WTC11 (cell line): Measurements from ENCODE around the gene RBM20. TPM values are rescaled to one million over a fixed set of nuclear protein-coding genes. Genes with fewer than 3 reads are reported as not detected.

Experiments
- ATAC-seq: fragments of 200-7000 bp; cut with Tn5 transposase; 2 replicates; pipeline ENCODE4 v1.10.0; 2021; ENCODE audit warnings: mild to moderate bottlenecking, moderate library complexity
- CTCF ChIA-PET: fragments of 300-600 bp; sonication (Branson Sonifier 250); formaldehyde crosslinking; loops from one replicate; lab custom pipeline; 2021; ENCODE audit warnings: antibody characterized with exemption; lab: Charles Lee
- POLR2A ChIA-PET: fragments of 350-600 bp; sonication (Branson Sonifier 250); formaldehyde crosslinking; loops from one replicate; lab custom pipeline; 2021; ENCODE audit warnings: antibody characterized with exemption; lab: Charles Lee
- DNase-seq: peaks from one replicate; pipeline ENCODE4 v3.0.0; 2021; ENCODE audit warnings: low spot score
- H3K27ac Mint-ChIP-seq: 2 replicates; pipeline ENCODE4 v1.8.0; 2021; ENCODE audit warnings: mixed read lengths
- H3K27me3 Mint-ChIP-seq: 2 replicates; pipeline ENCODE4 v1.8.0; 2021; ENCODE audit warnings: low read depth, mild to moderate bottlenecking, moderate library complexity, mixed read lengths
- H3K36me3 Mint-ChIP-seq: 2 replicates; pipeline ENCODE4 v1.8.0; 2021; ENCODE audit warnings: mixed read lengths
- H3K4me1 Mint-ChIP-seq: 2 replicates; pipeline ENCODE4 v1.8.0; 2022; ENCODE audit warnings: mixed read lengths
- H3K4me3 Mint-ChIP-seq: 2 replicates; pipeline ENCODE4 v1.8.0; 2021; ENCODE audit warnings: mild to moderate bottlenecking, moderate library complexity, mixed read lengths
- H3K9me3 Mint-ChIP-seq: 2 replicates; pipeline ENCODE4 v1.8.0; 2021; ENCODE audit warnings: mixed read lengths
- CBFB ChIP-seq: sonication (generic); formaldehyde crosslinking; IDR thresholded peaks from 2 replicates; pipeline ENCODE4 v1.8.1; 2022; ENCODE audit warnings: mild to moderate bottlenecking, low read depth, missing genetic modification reagents
- FOXJ3 ChIP-seq: sonication (generic); formaldehyde crosslinking; IDR thresholded peaks from 2 replicates; pipeline ENCODE4 v1.9.0; 2021; ENCODE audit warnings: missing genetic modification reagents, mild to moderate bottlenecking, borderline replicate concordance
- NFATC4 ChIP-seq: fragments of 250-450 bp; sonication (Bioruptor Pico); IDR thresholded peaks from 2 replicates; pipeline ENCODE4 v1.9.0; 2021; ENCODE audit warnings: mild to moderate bottlenecking
- PRRX2 ChIP-seq: fragments of 250-450 bp; sonication (Bioruptor Pico); IDR thresholded peaks from 2 replicates; pipeline ENCODE4 v1.8.0; 2021; ENCODE audit warnings: mild to moderate bottlenecking
- TEAD1 ChIP-seq: sonication (generic); formaldehyde crosslinking; IDR thresholded peaks from 2 replicates; pipeline ENCODE4 v1.8.0; 2022; ENCODE audit warnings: mild to moderate bottlenecking, missing genetic modification reagents
- TEAD4 ChIP-seq: sonication (generic); formaldehyde crosslinking; IDR thresholded peaks from 2 replicates; pipeline ENCODE4 v1.8.0; 2022; ENCODE audit warnings: mild to moderate bottlenecking, missing genetic modification reagents
- ZNF232 ChIP-seq: sonication (generic); formaldehyde crosslinking; IDR thresholded peaks from 2 replicates; pipeline ENCODE4 v1.8.0; 2022; ENCODE audit warnings: mild to moderate bottlenecking, missing genetic modification reagents
- ZNF263 ChIP-seq: sonication (generic); formaldehyde crosslinking; IDR thresholded peaks from 2 replicates; pipeline ENCODE4 v1.8.1; 2022; ENCODE audit warnings: low read depth, mild to moderate bottlenecking, moderate library complexity, missing genetic modification reagents
- ZNF416 ChIP-seq: fragments of 250-450 bp; sonication (Bioruptor Pico); IDR thresholded peaks from 2 replicates; pipeline ENCODE4 v1.9.0; 2021; ENCODE audit warnings: mild to moderate bottlenecking, inconsistent platforms
- total RNA-seq: library from RNA; stranded (reverse); gene quantifications from 3 replicates; pipeline ENCODE4 v1.2.3, GENCODE V29; 2021
- TF ChIP-seq, protein P1 (sequence below): sonication (generic); formaldehyde crosslinking; IDR thresholded peaks from 2 replicates; pipeline ENCODE4 v1.8.1; 2022; ENCODE audit warnings: low read depth, missing genetic modification reagents, borderline replicate concordance
- TF ChIP-seq, protein P2 (sequence below): sonication (generic); formaldehyde crosslinking; conservative IDR thresholded peaks from 2 replicates; pipeline ENCODE4 v1.8.1; 2023; ENCODE audit warnings: mild to moderate bottlenecking, low read depth, missing genetic modification reagents, moderate library complexity
- TF ChIP-seq, protein P3 (sequence below): sonication (generic); formaldehyde crosslinking; IDR thresholded peaks from 2 replicates; pipeline ENCODE4 v1.8.0; 2023; ENCODE audit warnings: mild to moderate bottlenecking, missing genetic modification reagents
- TF ChIP-seq, protein P4 (sequence below): sonication (generic); formaldehyde crosslinking; IDR thresholded peaks from 2 replicates; pipeline ENCODE4 v1.8.0; 2022; ENCODE audit warnings: mild to moderate bottlenecking, missing genetic modification reagents
- TF ChIP-seq, protein P5 (sequence below): fragments of 200-600 bp; IDR thresholded peaks from 2 replicates; pipeline ENCODE4 v1.8.0; 2022; ENCODE audit warnings: antibody characterized with exemption
- TF ChIP-seq, protein P6 (sequence below): fragments of 250-450 bp; sonication (Bioruptor Pico); IDR thresholded peaks from 2 replicates; pipeline ENCODE4 v1.9.0; 2021; ENCODE audit warnings: moderate library complexity, mild to moderate bottlenecking, inconsistent platforms, borderline replicate concordance

The RBM20 gene
- total RNA-seq, 1 experiment from 2014 or later = 0.52 TPM

DNA sequence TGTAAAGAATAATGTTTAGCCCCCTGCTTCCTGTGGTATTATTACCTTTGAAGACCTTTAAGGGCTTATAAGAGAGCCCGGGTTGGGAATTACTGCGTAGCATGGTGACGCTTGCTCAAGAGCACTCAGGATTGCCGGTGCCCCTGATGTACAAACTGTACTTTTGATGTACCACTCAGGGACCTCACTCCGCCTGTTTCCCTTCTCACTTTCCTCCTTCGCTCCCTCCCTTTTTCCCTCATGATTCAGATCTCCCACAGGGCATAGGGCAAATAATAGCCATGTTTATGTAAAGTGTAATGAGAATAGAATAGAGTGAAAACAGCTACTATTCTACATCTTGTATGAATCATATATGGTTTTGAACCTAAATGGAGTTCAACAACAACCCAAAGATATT, 149.8 kb downstream of the RBM20 start:
- Mint-ChIP-seq H3K36me3 (no peaks in the 10 kb centered on the region), H3K9me3 (no peaks in the 10 kb centered on the region), H3K27ac (no peak overlapping the region), H3K27me3 (no peaks in the 10 kb centered on the region), H3K4me1 (no peaks in the 10 kb centered on the region), H3K4me3 (no peak overlapping the region)
- no peak for DNase-seq
- ChIA-PET CTCF (interaction anchor here (0.7 to 4.7 kb wide), 2 partner anchors 10 to 596 kb away, joined by 3 to 25 read pairs; no protein-coding TSS in a partner anchor), POLR2A (no interaction called here)
- no peak for ATAC-seq
- TF ChIP-seq, protein P1, sequence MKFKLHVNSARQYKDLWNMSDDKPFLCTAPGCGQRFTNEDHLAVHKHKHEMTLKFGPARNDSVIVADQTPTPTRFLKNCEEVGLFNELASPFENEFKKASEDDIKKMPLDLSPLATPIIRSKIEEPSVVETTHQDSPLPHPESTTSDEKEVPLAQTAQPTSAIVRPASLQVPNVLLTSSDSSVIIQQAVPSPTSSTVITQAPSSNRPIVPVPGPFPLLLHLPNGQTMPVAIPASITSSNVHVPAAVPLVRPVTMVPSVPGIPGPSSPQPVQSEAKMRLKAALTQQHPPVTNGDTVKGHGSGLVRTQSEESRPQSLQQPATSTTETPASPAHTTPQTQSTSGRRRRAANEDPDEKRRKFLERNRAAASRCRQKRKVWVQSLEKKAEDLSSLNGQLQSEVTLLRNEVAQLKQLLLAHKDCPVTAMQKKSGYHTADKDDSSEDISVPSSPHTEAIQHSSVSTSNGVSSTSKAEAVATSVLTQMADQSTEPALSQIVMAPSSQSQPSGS (CRISPR knock-in tag) = no peak
- TF ChIP-seq FOXJ3 (CRISPR knock-in tag) = no peak
- TF ChIP-seq TEAD1 (CRISPR knock-in tag) = no peak
- TF ChIP-seq, protein P2, sequence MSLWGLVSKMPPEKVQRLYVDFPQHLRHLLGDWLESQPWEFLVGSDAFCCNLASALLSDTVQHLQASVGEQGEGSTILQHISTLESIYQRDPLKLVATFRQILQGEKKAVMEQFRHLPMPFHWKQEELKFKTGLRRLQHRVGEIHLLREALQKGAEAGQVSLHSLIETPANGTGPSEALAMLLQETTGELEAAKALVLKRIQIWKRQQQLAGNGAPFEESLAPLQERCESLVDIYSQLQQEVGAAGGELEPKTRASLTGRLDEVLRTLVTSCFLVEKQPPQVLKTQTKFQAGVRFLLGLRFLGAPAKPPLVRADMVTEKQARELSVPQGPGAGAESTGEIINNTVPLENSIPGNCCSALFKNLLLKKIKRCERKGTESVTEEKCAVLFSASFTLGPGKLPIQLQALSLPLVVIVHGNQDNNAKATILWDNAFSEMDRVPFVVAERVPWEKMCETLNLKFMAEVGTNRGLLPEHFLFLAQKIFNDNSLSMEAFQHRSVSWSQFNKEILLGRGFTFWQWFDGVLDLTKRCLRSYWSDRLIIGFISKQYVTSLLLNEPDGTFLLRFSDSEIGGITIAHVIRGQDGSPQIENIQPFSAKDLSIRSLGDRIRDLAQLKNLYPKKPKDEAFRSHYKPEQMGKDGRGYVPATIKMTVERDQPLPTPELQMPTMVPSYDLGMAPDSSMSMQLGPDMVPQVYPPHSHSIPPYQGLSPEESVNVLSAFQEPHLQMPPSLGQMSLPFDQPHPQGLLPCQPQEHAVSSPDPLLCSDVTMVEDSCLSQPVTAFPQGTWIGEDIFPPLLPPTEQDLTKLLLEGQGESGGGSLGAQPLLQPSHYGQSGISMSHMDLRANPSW = no peak
- TF ChIP-seq, all 79 proteins: peak for 0

DNA sequence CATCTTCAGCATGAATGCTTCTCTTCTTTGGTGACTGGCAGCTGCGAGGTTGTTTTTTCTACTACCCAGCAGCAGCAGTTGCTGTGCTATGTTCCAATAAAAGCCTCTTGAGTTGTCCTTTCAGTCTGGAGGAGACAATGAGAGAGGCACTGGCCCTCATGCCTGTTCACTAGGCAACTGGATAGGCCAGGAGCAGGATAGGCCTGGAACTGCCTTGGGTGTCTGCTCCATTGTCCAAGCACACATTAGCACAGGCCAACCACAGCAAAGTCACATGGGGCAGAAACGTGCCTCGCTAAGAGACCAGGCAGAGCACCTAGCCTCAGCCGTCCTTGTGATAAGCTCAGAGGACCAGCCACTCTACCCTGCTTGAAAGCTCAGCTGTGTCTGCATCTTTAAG, 150.7 kb downstream of the RBM20 start:
- H3K4me3 Mint-ChIP-seq = no peak overlapping the region
- TF ChIP-seq, protein P3, sequence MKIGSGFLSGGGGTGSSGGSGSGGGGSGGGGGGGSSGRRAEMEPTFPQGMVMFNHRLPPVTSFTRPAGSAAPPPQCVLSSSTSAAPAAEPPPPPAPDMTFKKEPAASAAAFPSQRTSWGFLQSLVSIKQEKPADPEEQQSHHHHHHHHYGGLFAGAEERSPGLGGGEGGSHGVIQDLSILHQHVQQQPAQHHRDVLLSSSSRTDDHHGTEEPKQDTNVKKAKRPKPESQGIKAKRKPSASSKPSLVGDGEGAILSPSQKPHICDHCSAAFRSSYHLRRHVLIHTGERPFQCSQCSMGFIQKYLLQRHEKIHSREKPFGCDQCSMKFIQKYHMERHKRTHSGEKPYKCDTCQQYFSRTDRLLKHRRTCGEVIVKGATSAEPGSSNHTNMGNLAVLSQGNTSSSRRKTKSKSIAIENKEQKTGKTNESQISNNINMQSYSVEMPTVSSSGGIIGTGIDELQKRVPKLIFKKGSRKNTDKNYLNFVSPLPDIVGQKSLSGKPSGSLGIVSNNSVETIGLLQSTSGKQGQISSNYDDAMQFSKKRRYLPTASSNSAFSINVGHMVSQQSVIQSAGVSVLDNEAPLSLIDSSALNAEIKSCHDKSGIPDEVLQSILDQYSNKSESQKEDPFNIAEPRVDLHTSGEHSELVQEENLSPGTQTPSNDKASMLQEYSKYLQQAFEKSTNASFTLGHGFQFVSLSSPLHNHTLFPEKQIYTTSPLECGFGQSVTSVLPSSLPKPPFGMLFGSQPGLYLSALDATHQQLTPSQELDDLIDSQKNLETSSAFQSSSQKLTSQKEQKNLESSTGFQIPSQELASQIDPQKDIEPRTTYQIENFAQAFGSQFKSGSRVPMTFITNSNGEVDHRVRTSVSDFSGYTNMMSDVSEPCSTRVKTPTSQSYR (CRISPR knock-in tag) = no peak
- no peak for TF ChIP-seq PRRX2
- no peak for TF ChIP-seq CBFB (CRISPR knock-in tag)
- TF ChIP-seq, protein P4, sequence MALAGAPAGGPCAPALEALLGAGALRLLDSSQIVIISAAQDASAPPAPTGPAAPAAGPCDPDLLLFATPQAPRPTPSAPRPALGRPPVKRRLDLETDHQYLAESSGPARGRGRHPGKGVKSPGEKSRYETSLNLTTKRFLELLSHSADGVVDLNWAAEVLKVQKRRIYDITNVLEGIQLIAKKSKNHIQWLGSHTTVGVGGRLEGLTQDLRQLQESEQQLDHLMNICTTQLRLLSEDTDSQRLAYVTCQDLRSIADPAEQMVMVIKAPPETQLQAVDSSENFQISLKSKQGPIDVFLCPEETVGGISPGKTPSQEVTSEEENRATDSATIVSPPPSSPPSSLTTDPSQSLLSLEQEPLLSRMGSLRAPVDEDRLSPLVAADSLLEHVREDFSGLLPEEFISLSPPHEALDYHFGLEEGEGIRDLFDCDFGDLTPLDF = no peak
- TF ChIP-seq ZNF416 (CRISPR knock-in tag) = no peak
- TF ChIP-seq, protein P2 = no peak
- TF ChIP-seq, protein P5, sequence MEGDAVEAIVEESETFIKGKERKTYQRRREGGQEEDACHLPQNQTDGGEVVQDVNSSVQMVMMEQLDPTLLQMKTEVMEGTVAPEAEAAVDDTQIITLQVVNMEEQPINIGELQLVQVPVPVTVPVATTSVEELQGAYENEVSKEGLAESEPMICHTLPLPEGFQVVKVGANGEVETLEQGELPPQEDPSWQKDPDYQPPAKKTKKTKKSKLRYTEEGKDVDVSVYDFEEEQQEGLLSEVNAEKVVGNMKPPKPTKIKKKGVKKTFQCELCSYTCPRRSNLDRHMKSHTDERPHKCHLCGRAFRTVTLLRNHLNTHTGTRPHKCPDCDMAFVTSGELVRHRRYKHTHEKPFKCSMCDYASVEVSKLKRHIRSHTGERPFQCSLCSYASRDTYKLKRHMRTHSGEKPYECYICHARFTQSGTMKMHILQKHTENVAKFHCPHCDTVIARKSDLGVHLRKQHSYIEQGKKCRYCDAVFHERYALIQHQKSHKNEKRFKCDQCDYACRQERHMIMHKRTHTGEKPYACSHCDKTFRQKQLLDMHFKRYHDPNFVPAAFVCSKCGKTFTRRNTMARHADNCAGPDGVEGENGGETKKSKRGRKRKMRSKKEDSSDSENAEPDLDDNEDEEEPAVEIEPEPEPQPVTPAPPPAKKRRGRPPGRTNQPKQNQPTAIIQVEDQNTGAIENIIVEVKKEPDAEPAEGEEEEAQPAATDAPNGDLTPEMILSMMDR = no peak
- no peak for TF ChIP-seq TEAD4 (CRISPR knock-in tag)
- TF ChIP-seq ZNF263 (CRISPR knock-in tag) = no peak
- no peak for TF ChIP-seq ZNF232 (CRISPR knock-in tag)
- TF ChIP-seq, protein P6, sequence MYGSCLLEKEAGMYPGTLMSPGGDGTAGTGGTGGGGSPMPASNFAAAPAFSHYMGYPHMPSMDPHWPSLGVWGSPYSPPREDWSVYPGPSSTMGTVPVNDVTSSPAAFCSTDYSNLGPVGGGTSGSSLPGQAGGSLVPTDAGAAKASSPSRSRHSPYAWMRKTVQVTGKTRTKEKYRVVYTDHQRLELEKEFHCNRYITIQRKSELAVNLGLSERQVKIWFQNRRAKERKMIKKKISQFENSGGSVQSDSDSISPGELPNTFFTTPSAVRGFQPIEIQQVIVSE (CRISPR knock-in tag) = no peak
- TF ChIP-seq NFATC4 (CRISPR knock-in tag) = no peak
- ChIA-PET CTCF (interaction anchor here (0.6 to 4.7 kb wide), 3 partner anchors 9 to 476 kb away, joined by 4 to 25 read pairs (median 5); no protein-coding TSS in a partner anchor), POLR2A (no interaction called here)
- no peaks in the 10 kb centered on the region for H3K4me1 Mint-ChIP-seq
- H3K9me3 Mint-ChIP-seq = no peaks in the 10 kb centered on the region
- no peaks in the 10 kb centered on the region for H3K36me3 Mint-ChIP-seq
- H3K27me3 Mint-ChIP-seq = no peaks in the 10 kb centered on the region; the same call in 1 of the 2 replicates
- DNase-seq = no peak
- peak; percentile 55 for ATAC-seq
- H3K27ac Mint-ChIP-seq = no peak overlapping the region; the same call in 1 of the 2 replicates
